HEK293 (cell line): ENCODE data around the gene TRAF7.

Source experiments
- CTCF ChIA-PET: fragments of 350-600 bp; formaldehyde crosslinking; extraction: SDS; loops from one replicate; lab custom pipeline; 2021; ENCODE audit warnings: antibody characterized with exemption; lab: Yijun Ruan, JAX
- POLR2A ChIA-PET: fragments of 300-600 bp; formaldehyde crosslinking; extraction: SDS; loops from one replicate; lab custom pipeline; 2020; ENCODE audit warnings: antibody characterized with exemption, inconsistent platforms; lab: Yijun Ruan, JAX
- H3K27ac ChIP-seq: fragments of 200-500 bp; sonication (Bioruptor generic); 2 replicates; pipeline ENCODE4 v1.5.1; 2014; ENCODE audit warnings: low read depth, low read length, control low read depth, inconsistent platforms; ENCODE audit errors: extremely low read depth
- H3K36me3 ChIP-seq, 2 experiments: fragments of 200-500 bp in 1 of 2; sonication (Bioruptor generic) in 1 of 2; 1 replicate in 1 of 2; 2 replicates in 1 of 2; pipeline ENCODE4 v1.5.1; 2014 to 2017; ENCODE audit warnings: inconsistent platforms in 2 of 2, low read length in 2 of 2; ENCODE audit not compliant: control insufficient read depth in 2 of 2, insufficient read depth in 1 of 2
- H3K4me1 ChIP-seq: fragments of 200-500 bp; sonication (Bioruptor generic); 2 replicates; pipeline ENCODE4 v1.5.1; 2014; ENCODE audit warnings: mild to moderate bottlenecking, low read length, inconsistent platforms; ENCODE audit not compliant: control insufficient read depth, insufficient read depth
- H3K4me3 ChIP-seq: 2 replicates; pipeline ENCODE4 v1.5.1; 2011; ENCODE audit warnings: low read depth, mild to moderate bottlenecking, control low read depth, low read length, moderate library complexity
- H3K9me3 ChIP-seq: fragments of 200-500 bp; sonication (Bioruptor generic); 2 replicates; pipeline ENCODE4 v1.5.1; 2014; ENCODE audit warnings: low read depth, low read length, inconsistent platforms; ENCODE audit not compliant: control insufficient read depth, insufficient read depth
- BCL11A ChIP-seq: fragments of 450-650 bp; formaldehyde crosslinking; IDR thresholded peaks from 2 replicates; pipeline ENCODE4 v1.5.1; 2016; ENCODE audit warnings: low read depth, missing biosample characterization, missing genetic modification characterization
- PRDM1 ChIP-seq: fragments of 450-650 bp; formaldehyde crosslinking; IDR thresholded peaks from 2 replicates; pipeline ENCODE4; 2016; ENCODE audit warnings: missing biosample characterization, missing genetic modification characterization
- REST ChIP-seq: fragments of 450-650 bp; formaldehyde crosslinking; IDR thresholded peaks from 2 replicates; pipeline ENCODE4 v1.5.1; 2016; ENCODE audit warnings: missing biosample characterization, missing genetic modification characterization
- YY1 ChIP-seq: fragments of 450-650 bp; formaldehyde crosslinking; IDR thresholded peaks from 2 replicates; pipeline ENCODE4 v1.5.1; 2018; ENCODE audit warnings: missing biosample characterization, missing genetic modification characterization
- ZIC2 ChIP-seq: fragments of 450-650 bp; formaldehyde crosslinking; IDR thresholded peaks from 2 replicates; pipeline ENCODE4 v1.5.1; 2016; ENCODE audit warnings: missing biosample characterization, missing genetic modification characterization
- ZNF121 ChIP-seq: fragments of 450-650 bp; formaldehyde crosslinking; IDR thresholded peaks from 2 replicates; pipeline ENCODE4 v1.5.1; 2016; ENCODE audit warnings: missing biosample characterization, missing genetic modification characterization
- ZNF140 ChIP-seq: fragments of 450-650 bp; formaldehyde crosslinking; IDR thresholded peaks from 2 replicates; pipeline ENCODE4 v1.5.1; 2016; ENCODE audit warnings: missing biosample characterization, missing genetic modification characterization
- ZNF169 ChIP-seq: fragments of 450-650 bp; formaldehyde crosslinking; IDR thresholded peaks from 2 replicates; pipeline ENCODE4 v1.5.1; 2016; ENCODE audit warnings: missing biosample characterization, missing genetic modification characterization
- ZNF18 ChIP-seq: fragments of 450-650 bp; formaldehyde crosslinking; IDR thresholded peaks from 2 replicates; pipeline ENCODE4 v1.5.1; 2016; ENCODE audit warnings: missing biosample characterization, missing genetic modification characterization
- ZNF26 ChIP-seq: fragments of 450-650 bp; formaldehyde crosslinking; IDR thresholded peaks from 2 replicates; pipeline ENCODE4 v1.5.1; 2016; ENCODE audit warnings: missing biosample characterization, missing genetic modification characterization
- ZNF311 ChIP-seq: fragments of 450-650 bp; formaldehyde crosslinking; IDR thresholded peaks from 2 replicates; pipeline ENCODE4 v1.5.1; 2017; ENCODE audit warnings: missing biosample characterization, missing genetic modification characterization, borderline replicate concordance
- ZNF433 ChIP-seq: fragments of 450-650 bp; formaldehyde crosslinking; IDR thresholded peaks from 2 replicates; pipeline ENCODE4 v1.5.1; 2016; ENCODE audit warnings: missing biosample characterization, missing genetic modification characterization, low read depth
- ZNF514 ChIP-seq: fragments of 450-650 bp; formaldehyde crosslinking; IDR thresholded peaks from 2 replicates; pipeline ENCODE4 v1.5.1; 2016; ENCODE audit warnings: missing biosample characterization, missing genetic modification characterization
- ZNF544 ChIP-seq: fragments of 450-650 bp; formaldehyde crosslinking; IDR thresholded peaks from 2 replicates; pipeline ENCODE4 v1.5.0; 2017; ENCODE audit warnings: missing biosample characterization, missing genetic modification characterization
- ZNF549 ChIP-seq: fragments of 450-650 bp; IDR thresholded peaks from 2 replicates; pipeline ENCODE4 v1.5.1; 2018; ENCODE audit warnings: missing biosample characterization, missing genetic modification characterization, mild to moderate bottlenecking, inconsistent platforms, moderate library complexity
- ZNF600 ChIP-seq: fragments of 450-650 bp; formaldehyde crosslinking; IDR thresholded peaks from 2 replicates; pipeline ENCODE4 v1.5.1; 2016; ENCODE audit warnings: missing biosample characterization, missing genetic modification characterization
- TF ChIP-seq, protein P1 (sequence below): fragments of 450-650 bp; formaldehyde crosslinking; IDR thresholded peaks from 2 replicates; pipeline ENCODE4 v1.5.1; 2016; ENCODE audit warnings: missing biosample characterization, missing genetic modification characterization
- TF ChIP-seq, protein P2 (sequence below): fragments of 450-650 bp; formaldehyde crosslinking; IDR thresholded peaks from 2 replicates; pipeline ENCODE4 v1.5.1; 2016; ENCODE audit warnings: missing biosample characterization, missing genetic modification characterization

The TRAF7 gene

DNA sequence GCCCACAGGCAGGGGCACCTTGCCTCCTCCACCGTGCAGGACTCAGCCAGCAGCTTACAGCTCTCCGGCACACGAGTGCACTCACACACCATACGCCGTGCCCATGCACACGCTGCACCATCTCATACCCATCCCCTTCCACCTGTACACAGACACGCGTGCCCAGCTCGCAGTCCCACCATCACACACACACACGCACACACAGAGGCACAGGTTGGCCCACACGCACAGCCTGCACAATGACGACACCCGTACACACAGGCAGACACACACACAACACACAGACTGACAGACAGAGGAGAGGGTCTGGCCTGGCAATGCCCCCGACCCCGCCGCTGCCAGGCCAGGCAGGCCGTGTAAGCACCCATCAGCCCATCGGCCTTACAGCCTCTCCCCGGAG lies 28.8 kb downstream of the TRAF7 start:
- Histone ChIP-seq H3K4me1 (no peaks in the 10 kb centered on the region), H3K36me3 (peaks cover 0 to 16% of the 10 kb centered on the region in 2 experiments; a peak in 1 of 3 replicates), H3K27ac (no peak overlapping the region), H3K4me3 (no peak overlapping the region), H3K9me3 (no peaks in the 10 kb centered on the region)
- POLR2A ChIA-PET, result no interaction called here
- CTCF ChIA-PET, result no interaction called here
- TF ChIP-seq ZNF140 (tag by site-specific recombination) (no peak), ZNF600 (peak; percentile 61), ZNF26 (tag by site-specific recombination) (no peak)
- TF ChIP-seq, protein P1, sequence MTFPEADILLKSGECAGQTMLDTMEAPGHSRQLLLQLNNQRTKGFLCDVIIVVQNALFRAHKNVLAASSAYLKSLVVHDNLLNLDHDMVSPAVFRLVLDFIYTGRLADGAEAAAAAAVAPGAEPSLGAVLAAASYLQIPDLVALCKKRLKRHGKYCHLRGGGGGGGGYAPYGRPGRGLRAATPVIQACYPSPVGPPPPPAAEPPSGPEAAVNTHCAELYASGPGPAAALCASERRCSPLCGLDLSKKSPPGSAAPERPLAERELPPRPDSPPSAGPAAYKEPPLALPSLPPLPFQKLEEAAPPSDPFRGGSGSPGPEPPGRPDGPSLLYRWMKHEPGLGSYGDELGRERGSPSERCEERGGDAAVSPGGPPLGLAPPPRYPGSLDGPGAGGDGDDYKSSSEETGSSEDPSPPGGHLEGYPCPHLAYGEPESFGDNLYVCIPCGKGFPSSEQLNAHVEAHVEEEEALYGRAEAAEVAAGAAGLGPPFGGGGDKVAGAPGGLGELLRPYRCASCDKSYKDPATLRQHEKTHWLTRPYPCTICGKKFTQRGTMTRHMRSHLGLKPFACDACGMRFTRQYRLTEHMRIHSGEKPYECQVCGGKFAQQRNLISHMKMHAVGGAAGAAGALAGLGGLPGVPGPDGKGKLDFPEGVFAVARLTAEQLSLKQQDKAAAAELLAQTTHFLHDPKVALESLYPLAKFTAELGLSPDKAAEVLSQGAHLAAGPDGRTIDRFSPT (tag by site-specific recombination), result peak; percentile 68; the same call in 1 of the 2 replicates

DNA sequence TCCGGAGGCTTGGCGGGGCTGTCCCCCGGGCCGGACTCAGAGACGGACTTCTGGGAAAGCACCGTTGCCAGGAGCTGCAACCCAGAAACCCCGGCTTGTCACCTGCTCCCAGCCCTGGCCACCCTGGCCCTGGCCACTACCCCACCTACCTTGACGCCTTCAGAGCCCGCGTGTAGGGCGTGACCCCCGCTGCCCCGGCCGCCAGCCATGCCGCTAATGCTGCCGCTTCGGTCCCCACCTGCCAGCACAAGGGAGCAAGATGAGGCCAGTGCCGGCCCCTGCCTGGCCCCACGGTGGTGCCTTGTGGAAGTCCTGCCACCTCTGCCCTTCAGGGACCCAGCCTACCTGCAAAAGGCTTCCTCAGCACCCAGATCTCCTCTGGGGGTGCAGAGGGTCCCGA lies 29.4 kb downstream of the TRAF7 start:
- POLR2A ChIA-PET, result interaction anchor here (1.8 kb wide), 1 partner anchor 30 kb away, joined by 5 read pairs; the partner anchor contains the start of gene TRAF7
- Histone ChIP-seq H3K4me1 (no peaks in the 10 kb centered on the region), H3K4me3 (no peak overlapping the region), H3K27ac (no peak overlapping the region), H3K36me3 (peaks cover 0 to 16% of the 10 kb centered on the region in 2 experiments; a peak in 1 of 3 replicates), H3K9me3 (no peaks in the 10 kb centered on the region)
- CTCF ChIA-PET, result interaction anchor here (0.7 kb wide), 1 partner anchor 12 kb away, joined by 5 read pairs; no protein-coding TSS in a partner anchor
- TF ChIP-seq REST (tag by site-specific recombination), result no peak
- TF ChIP-seq ZNF18 (tag by site-specific recombination), result no peak
- no peak for TF ChIP-seq ZNF514
- no peak for TF ChIP-seq ZNF549 (tag by site-specific recombination)
- no peak for TF ChIP-seq YY1 (tag by site-specific recombination)
- no peak for TF ChIP-seq BCL11A (tag by site-specific recombination)
- TF ChIP-seq ZNF544 (tag by site-specific recombination), result no peak
- TF ChIP-seq ZIC2 (tag by site-specific recombination), result no peak
- no peak for TF ChIP-seq ZNF311 (tag by site-specific recombination)
- TF ChIP-seq PRDM1, result no peak
- no peak for TF ChIP-seq ZNF433
- no peak for TF ChIP-seq ZNF121
- TF ChIP-seq, protein P2, sequence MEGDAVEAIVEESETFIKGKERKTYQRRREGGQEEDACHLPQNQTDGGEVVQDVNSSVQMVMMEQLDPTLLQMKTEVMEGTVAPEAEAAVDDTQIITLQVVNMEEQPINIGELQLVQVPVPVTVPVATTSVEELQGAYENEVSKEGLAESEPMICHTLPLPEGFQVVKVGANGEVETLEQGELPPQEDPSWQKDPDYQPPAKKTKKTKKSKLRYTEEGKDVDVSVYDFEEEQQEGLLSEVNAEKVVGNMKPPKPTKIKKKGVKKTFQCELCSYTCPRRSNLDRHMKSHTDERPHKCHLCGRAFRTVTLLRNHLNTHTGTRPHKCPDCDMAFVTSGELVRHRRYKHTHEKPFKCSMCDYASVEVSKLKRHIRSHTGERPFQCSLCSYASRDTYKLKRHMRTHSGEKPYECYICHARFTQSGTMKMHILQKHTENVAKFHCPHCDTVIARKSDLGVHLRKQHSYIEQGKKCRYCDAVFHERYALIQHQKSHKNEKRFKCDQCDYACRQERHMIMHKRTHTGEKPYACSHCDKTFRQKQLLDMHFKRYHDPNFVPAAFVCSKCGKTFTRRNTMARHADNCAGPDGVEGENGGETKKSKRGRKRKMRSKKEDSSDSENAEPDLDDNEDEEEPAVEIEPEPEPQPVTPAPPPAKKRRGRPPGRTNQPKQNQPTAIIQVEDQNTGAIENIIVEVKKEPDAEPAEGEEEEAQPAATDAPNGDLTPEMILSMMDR (tag by site-specific recombination), result no peak
- no peak for TF ChIP-seq ZNF169 (tag by site-specific recombination)
